GM19023 (cell line): Measurements from ENCODE around the gene WDR83.
"Not testable (repeated sequence)": the region's sequence is repeated elsewhere in the genome, so short reads cannot be mapped to it uniquely, and the experiment has no call there.

ENCODE experiments used
- ATAC-seq: cut with Tn5 transposase; IDR thresholded peaks from one replicate; pipeline ENCODE4 v1.9.1; 2021; ENCODE audit warnings: mild to moderate bottlenecking, moderate library complexity; ENCODE audit not compliant: unreplicated experiment

The WDR83 gene, protein sequence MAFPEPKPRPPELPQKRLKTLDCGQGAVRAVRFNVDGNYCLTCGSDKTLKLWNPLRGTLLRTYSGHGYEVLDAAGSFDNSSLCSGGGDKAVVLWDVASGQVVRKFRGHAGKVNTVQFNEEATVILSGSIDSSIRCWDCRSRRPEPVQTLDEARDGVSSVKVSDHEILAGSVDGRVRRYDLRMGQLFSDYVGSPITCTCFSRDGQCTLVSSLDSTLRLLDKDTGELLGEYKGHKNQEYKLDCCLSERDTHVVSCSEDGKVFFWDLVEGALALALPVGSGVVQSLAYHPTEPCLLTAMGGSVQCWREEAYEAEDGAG

DNA sequence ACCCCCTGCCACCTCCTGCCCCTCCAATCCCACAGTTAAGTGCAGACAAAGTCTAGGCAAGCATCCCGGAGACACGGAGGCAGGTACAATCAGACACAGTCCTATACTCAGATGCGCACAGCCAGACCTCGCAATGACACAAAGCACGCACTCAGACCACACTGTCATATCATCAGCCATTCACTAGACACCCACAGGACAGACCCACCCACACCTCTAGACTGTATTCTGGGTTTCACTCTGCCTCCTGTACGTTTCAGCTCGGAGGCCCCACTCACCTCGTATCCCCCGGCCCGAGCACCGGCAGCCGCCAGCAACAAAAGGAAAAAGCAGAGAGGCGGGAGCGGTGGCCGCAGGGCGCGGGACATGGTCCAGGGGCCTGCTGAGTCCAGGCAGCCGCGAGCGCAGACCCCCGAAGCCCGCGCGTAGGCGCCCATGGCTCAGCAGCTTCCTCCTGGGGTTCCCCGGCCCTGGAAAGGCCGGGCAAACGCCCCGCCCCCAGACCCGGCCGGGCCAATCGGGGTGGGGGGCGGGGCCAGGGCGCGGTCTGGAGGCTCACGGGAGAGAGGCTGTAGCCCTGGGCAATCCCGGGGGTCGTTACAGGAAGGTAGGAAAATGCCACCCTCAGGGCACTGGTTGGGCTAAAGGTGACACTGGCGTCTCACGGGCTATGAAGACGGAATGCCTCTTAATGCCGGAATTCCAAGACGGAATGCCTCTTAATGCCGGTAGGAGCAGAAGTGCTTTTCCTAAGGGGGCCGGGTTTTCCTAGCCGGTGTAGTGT is at the start of gene WDR83, which contains the start of gene MAN2B1:
Gene WDR83 (plus strand): TSS at position 543 of the 784 bp plus-strand sequence. CDS start 2,984 bp downstream, outside the sequence.
Gene MAN2B1 (minus strand): TSS at position 478 of the 784 bp plus-strand sequence. CDS start 41 bp downstream, at position 437.
- ATAC-seq, result peak; percentile 63

DNA sequence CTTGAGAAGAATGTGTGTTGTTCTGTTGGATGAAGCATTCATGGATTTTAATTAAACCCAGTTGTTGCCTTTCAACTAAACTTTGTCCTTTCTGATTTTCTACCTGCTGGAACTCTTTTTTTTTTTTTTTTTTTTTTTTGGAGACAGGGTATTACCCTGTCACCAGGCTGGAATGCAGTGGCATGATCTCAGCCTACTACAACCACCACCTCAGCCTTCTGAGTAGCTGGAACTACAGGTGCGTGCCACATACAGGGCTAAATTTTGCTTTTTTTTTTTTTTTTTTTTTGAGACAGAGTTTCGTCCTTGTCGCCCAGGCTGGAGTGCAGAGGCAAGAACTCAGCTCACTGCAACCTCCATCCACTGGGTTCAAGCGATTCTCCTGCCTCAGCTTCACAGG is 49.0 kb upstream of the WDR83 start:
- no peak for ATAC-seq

DNA sequence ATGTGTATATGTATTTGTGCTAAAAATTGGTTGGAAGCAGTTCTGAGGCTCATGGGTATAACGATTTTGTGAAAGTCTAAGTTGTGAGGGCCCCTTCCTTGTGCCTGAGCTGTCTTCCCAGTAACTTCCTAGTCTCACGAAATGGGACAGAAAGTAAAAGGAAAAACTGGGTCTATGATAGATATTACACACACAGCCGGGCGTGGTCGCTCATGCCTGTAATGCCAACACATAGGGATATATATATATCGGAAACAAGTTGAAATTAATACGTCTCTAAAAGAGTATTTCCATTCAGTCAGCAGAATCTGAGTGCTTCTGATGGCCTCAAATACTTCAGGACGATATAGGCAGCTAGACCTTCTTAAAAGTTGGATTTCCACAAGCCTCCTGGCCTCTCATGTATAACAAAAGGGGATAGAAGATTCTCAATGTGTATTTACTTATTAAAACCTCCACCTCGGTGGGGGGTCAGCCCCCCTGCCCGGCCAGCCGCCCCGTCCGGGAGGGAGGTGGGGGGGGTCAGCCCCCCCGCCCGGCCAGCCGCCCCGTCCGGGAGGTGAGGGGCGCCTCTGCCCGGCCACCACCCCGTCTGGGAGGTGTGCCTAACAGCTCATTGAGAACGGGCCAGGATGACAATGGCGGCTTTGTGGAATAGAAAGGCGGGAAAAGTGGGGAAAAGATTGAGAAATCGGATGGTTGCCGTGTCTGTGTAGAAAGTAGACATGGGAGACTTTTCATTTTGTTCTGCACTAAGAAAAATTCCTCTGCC is 45.2 kb upstream of the WDR83 start:
- ATAC-seq, result not testable (repeated sequence)

DNA sequence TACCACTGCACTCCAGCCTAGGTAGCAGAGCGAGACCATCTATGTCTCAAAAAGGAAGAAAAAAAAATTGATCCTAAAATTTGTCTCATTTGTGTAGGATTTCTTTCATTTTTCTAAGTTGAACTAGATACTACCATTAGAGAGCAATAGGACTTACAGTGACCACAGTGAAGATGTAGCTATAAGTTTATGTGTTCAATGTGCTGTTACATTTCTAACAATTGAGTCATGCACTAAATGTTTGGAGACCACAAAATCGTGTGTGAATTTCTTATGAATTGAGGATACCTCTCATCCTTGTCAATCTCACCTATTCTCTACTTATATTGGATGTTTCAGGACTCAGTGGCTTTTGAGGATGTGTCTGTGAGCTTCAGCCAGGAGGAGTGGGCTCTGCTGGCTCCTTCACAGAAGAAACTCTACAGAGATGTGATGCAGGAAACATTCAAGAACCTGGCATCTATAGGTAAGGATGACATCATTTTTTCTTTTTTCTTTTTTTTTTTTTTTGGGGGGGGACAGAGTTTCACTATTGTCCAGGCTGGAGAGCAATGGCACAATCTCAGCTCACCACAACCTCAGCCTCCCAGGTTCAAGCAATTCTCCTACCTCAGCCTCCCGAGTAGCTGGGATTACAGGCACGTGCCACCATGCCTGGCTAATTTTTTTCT is 43.1 kb upstream of the WDR83 start:
- ATAC-seq, result no peak

DNA sequence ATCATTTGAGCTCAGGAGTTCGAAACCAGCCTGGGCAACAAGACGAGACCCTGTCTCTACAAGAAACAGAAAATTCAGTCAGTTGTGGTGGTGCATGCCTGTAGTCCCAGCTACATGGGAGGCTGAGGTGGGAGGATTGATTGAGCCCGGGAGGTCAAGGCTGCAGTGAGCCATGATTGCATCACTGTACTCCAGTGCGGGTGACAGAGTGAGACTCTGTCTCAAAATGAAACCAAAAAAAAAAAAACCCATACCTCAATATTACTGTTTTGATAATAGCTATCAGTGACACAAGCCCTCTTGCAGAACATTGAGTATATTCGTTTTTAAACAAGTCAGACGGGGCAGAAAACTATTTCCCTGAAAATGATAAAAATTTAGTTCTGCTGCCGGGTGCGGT is 39.6 kb upstream of the WDR83 start:
- ATAC-seq, result no peak

DNA sequence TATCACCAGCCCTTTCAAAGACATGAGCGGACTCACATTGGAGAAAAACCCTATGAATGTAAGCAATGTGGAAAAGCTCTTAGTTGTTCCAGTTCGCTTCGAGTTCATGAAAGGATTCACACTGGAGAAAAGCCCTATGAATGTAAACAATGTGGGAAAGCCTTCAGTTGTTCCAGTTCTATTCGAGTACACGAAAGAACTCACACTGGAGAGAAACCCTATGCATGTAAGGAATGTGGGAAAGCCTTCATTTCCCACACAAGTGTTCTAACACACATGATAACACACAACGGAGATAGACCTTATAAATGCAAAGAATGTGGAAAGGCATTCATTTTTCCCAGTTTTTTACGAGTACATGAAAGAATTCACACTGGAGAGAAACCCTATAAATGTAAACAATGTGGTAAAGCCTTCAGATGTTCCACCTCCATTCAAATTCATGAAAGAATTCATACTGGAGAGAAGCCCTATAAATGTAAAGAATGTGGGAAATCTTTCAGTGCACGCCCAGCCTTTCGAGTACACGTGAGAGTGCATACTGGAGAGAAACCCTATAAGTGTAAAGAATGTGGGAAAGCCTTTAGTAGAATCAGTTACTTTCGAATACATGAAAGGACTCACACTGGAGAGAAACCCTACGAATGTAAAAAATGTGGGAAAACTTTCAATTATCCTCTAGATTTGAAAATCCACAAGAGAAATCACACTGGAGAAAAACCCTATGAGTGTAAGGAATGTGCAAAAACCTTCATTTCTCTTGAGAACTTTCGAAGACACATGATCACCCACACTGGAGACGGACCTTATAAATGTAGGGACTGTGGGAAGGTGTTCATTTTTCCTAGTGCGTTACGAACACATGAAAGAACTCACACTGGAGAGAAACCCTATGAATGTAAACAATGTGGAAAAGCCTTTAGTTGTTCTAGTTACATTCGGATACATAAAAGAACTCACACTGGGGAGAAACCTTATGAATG is 38.3 kb upstream of the WDR83 start:
- no peak for ATAC-seq

DNA sequence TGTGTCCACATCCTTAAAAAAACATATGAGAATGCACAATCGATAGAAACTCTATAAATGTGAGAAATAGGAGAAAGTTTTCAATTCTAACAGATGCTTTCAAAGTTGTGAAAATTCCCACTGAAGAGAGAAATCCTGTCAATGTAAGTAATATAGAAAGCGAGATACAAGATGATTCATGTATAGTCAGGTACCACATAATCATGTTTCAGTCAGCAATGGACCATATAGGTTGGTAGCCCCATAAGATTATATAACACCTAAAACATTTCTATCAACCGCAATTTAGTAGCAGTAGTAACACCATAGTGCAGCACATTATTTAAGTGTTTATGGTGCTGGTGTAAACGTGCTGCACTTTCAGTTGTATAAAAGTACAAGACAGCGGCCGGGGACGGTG is 37.4 kb upstream of the WDR83 start:
- ATAC-seq, result no peak

DNA sequence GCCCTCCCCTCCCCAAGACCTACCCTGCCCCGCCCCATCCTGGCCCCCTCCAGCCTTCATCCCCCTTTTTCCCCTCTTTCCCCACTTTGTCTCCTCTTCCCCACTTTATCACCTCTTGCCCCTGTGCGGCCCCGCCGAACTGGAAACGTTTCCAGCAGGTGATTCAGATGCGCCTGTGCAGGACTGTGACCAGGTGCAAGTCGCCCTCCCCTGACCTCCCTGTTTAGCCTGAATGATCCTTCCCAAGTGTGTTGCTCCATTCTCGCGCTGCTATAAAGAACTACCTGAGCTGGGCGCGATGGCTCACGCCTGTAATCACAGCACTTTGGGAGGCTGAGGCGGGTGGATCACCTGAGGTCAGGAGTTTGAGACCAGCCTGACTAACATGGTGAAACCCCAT is 30.0 kb upstream of the WDR83 start:
- ATAC-seq, result no peak

DNA sequence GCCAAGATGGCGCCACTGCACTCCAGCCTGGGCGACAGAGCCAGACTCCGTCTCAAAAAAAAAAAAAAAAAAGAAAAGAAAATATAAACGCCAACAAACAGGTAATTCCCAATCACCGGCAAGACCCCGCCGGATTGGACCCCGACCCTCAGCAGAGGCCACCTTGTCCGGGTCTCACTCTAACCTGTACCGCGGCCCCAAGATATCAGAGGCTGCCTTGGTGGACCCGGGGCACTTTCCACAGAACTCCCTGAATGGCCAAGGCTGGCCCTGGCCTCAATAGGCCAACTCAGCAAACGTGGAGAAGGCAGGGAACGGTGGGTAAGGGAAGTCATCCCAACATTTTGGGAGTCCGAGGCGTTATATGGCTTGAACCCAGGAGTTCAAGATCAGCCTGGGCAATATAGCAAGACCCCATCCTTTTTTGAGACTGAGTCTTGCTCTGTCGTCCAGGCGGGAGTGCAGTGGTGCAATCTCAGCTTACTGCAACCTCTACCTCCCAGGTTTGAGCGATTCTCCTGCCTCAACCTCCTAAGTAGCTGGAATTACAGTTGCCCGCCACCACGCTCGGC is 27.9 kb upstream of the WDR83 start:
- ATAC-seq, result no peak

DNA sequence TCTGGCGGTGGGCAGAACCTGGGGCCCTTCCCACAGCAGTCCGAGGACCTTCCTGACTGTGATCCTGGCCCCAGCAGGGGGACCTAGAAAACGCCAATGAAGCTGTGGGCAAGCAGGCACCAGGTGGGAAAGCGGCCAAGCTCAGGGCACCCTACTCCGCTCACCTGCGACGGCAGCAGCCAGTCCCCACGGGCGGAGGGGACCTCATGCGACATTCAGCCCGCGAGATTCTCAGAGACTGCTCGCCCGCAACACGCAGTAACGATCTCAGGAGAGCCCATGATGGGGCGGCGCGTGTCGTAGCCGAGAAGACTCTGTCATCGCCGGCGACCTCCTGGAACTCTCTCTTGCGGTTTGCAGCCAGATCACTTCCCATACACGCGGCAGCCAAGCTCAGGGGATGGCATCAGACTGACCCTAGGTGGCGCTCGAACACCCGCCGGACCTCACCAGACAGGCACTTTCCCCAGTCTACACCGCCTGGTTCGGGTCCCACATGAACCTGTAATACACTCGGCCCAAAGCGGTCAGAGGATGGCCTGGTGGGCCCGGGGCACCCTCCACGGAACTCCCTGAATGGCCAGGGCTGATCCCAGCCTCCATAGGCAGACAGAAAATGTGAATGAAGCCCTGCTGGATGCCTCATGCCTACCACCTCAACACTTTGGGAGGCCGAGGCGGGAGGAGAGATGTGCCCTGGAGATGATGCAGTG is 26.6 kb upstream of the WDR83 start:
- no peak for ATAC-seq

DNA sequence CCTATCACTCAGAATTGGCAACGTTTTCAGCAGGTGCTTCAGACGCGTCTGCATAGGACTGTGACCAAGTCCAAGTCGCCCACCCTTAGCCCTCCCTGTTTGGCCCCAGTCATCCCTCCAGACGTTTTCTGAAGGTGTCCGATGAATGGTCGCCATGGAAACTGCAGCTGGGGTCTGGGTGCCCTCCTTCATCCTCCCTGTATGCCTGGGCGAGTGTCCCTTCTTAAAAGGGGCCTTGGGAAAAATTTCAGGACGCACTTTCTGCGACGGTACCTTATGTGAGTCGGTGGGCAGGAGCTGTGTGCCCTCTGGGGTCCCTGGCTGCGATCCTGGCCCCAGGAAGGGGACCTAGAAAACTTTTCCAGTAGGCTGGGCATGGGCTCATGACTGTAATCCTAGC is 25.2 kb upstream of the WDR83 start:
- ATAC-seq, result no peak

DNA sequence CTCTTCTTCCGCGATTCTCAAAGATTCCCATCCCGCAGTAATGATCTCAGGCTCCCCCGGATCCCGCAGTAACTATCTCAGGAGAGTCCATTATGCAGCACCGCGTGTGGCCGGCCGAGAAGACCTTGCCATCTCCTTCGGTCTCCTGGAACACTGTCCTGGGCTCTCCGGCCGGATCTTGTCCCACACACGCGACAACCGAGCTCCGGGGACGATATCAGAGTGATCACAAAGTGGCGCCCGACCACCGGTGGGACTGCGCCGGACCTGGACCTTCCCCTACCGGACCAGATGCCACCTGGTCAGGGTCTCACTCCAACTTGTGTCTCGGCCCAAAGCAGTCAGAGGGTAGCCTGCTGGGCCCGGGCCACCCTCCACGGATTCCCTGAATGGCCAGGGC is 24.1 kb upstream of the WDR83 start:
- ATAC-seq, result no peak

DNA sequence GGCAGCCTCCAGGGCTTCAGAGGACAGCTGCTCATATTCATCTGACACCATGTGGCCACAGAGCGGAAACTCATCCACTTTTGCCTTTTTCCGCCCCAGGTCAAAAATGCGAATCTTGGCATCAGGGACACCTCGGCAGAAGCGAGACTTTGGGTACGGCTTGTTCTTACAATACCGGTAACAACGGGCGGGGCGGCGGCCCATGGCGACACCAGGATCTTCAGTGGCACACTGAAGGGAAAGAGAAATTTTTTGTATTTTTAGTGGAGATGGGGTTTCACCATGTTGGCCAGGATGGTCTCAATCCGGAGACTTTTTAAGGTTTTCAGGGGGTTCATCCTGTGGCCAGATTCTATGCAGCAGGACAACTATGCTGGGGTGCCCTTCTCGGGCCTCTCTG is 22.9 kb upstream of the WDR83 start:
- not testable (repeated sequence) for ATAC-seq

DNA sequence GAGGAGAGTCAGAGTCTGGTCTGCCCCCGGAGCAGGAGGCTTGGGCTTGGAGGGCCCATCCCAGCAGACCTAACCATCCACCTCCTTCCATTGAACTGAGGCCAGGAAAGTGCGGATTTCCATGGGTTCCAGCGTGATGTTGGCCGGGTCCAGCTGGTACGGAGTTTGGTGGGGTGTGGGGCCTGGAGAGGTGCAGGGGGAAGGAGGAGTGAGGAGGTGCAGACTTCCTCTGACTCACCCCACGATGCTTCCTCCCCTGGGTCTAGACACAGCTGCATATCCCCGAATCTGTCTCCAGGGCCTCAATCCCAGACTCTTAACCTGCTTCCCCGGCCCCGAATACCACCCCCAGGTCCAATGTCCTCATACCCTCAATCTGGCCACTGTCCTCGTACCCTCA is 20.1 kb upstream of the WDR83 start:
- no peak for ATAC-seq

DNA sequence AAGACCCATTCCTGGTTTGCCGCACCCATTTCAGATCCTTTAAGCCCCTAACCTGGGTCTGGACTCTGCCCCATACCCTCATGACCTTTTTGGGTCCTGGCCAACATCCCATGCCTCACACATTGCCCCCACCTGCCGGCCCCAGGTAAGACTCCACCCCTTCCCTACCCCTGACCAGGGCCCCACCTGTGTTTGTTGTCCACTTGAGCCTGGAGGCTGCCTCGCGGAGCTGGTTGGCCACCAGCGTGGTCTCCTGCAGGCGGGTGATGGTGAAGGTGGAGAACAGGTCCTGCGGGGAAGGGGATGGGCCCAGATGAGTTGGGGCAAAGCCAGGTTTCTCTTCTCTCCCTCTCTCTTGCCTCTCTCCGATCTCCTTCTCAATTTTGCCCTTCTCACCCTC is 19.6 kb upstream of the WDR83 start:
- ATAC-seq, result no peak

DNA sequence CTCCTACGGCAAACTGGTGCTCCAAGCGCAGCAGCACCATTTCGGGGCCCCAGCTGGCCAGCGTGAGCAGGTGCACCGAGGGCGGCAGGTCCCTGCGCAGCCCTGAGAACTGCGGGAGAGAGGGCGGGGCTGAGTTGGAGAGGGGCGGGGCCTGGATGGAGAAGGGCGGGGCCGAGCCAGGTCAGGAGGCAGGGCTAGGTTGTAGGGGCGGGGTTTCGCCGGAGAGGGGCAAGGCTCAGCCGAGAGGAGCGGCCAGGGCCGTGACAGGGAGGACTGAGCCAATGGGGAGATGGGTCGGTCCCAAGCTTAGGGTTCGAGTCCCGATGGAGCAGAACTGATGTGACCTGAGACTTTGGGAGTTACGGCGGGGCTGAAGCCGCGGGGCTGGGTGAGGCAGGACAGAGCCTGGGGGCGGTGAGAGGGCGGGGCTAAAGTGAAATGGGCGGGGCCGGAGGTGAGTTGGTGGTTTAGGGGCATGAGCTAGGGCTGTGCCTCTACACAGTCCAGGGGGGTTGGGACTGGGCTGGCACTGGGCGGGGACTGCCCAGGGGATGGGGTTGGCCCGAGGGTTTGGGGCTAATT is 19.0 kb upstream of the WDR83 start:
- no peak for ATAC-seq

DNA sequence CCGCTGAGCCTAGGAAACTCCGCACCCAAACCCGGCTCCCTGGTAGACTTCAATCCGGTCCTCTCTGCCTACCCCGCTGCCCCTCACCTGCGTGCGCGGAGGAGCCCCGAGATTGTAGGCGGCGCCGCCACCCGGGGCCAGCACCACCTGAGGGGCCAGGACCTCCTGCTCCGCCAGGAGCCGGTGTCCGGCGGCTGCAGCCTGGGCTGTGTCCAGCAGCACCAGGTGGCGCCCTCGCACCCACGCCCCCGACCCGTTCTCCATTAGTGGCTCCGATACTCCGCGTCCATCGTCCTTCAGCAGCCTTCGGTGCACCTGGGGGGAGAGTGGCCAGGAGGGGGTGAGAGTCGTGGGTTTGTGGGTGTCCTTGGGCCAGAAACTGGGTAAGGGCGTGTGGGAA is 18.5 kb upstream of the WDR83 start:
- ATAC-seq, result no peak

DNA sequence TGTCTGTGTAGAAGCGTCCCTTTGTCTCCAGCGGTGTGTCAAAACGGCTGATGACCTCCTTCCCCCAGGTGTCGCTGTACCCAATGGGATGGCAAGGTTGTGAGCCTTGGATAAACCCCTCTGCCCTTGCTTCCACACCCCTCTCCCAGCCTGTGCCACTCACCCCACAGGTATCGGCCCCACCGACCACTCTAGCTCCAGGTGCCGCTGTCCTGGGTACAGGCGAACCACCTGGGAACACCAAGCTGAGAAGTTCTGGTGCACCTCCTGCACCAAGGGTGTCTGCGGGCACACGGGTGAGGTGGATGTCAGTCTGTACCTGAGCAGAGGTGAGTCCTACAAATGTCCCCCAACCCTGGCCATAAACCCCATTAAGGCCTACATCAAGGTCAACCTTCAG is 16.7 kb upstream of the WDR83 start:
- no peak for ATAC-seq
